DND-41 (cell line): ENCODE data around the gene GRIA4.

Experiments
- ATAC-seq: fragments of 200-7000 bp; cut with Tn5 transposase; 3 replicates; pipeline ENCODE4 v1.9.1; 2021; ENCODE audit warnings: low read depth; ENCODE audit not compliant: insufficient read depth
- DNase-seq: peaks from one replicate; pipeline ENCODE4 v3.0.0-alpha.2; 2020
- H2AFZ ChIP-seq: 2 replicates; pipeline ENCODE4 v1.6.0; 2012; ENCODE audit warnings: low read depth, low read length
- H3K27ac ChIP-seq: 2 replicates; pipeline ENCODE4 v1.5.1; 2012; ENCODE audit warnings: low read length, inconsistent platforms
- H3K27me3 ChIP-seq: fragments of 200-600 bp; sonication (generic); 2 replicates; pipeline ENCODE4 v1.6.0; 2012; ENCODE audit warnings: low read length, mild to moderate bottlenecking, inconsistent platforms; ENCODE audit not compliant: insufficient read depth, poor library complexity
- H3K36me3 ChIP-seq: 2 replicates; pipeline ENCODE4 v1.5.1; 2012; ENCODE audit warnings: low read length, inconsistent platforms; ENCODE audit not compliant: insufficient read depth
- H3K4me1 ChIP-seq: 2 replicates; pipeline ENCODE4 v1.5.1; 2012; ENCODE audit warnings: mild to moderate bottlenecking, low read length; ENCODE audit not compliant: insufficient read depth
- H3K4me2 ChIP-seq: 2 replicates; pipeline ENCODE4 v1.6.0; 2012; ENCODE audit warnings: mild to moderate bottlenecking, moderate library complexity, low read length, inconsistent platforms; ENCODE audit not compliant: insufficient read depth
- H3K4me3 ChIP-seq, 2 experiments: fragments of 200-600 bp in 1 of 2; shearing (Covaris generic) in 1 of 2; 2 replicates each; pipeline ENCODE4 v1.5.1; 2012 to 2016; ENCODE audit warnings: inconsistent platforms in 2 of 2, low read length in 2 of 2, mild to moderate bottlenecking in 2 of 2, low read depth in 1 of 2, moderate library complexity in 1 of 2
- H3K79me2 ChIP-seq: 2 replicates; pipeline ENCODE4 v1.6.0; 2012; ENCODE audit warnings: low read length, inconsistent platforms; ENCODE audit not compliant: insufficient read depth
- H3K9ac ChIP-seq: 2 replicates; pipeline ENCODE4 v1.6.0; 2012; ENCODE audit warnings: low read depth, mild to moderate bottlenecking, inconsistent platforms, low read length, moderate library complexity
- H3K9me3 ChIP-seq: 2 replicates; pipeline ENCODE4 v1.5.1; 2012; ENCODE audit warnings: low read length, moderate library complexity, mild to moderate bottlenecking, inconsistent platforms; ENCODE audit not compliant: insufficient read depth, severe bottlenecking
- H4K20me1 ChIP-seq: 2 replicates; pipeline ENCODE4 v1.6.0; 2012; ENCODE audit warnings: low read length; ENCODE audit not compliant: insufficient read depth
- CTCF ChIP-seq: IDR thresholded peaks from 2 replicates; pipeline ENCODE4 v1.5.1; 2012; ENCODE audit warnings: borderline replicate concordance, low read length, moderate library complexity, mild to moderate bottlenecking; ENCODE audit not compliant: poor library complexity, severe bottlenecking; ENCODE audit errors: extremely low read depth
- EZH2 ChIP-seq: IDR thresholded peaks from 3 replicates; pipeline ENCODE4 v1.6.1; 2012; ENCODE audit warnings: borderline replicate concordance, low read depth, mild to moderate bottlenecking, moderate library complexity, low read length, inconsistent platforms; ENCODE audit not compliant: severe bottlenecking

Gene GRIA4

GRCh38 chr11:105834461-105834860 is 224.6 kb downstream of the GRIA4 start:
- DNase-seq: no peak
- H4K20me1 ChIP-seq: no peaks in the 10 kb centered on the region
- H3K9me3 ChIP-seq: no peaks in the 10 kb centered on the region
- H3K36me3 ChIP-seq: no peaks in the 10 kb centered on the region
- no peak overlapping the region for H3K27ac ChIP-seq
- H3K4me3 ChIP-seq: no peak overlapping the region
- H2AFZ ChIP-seq: no peak overlapping the region
- H3K4me2 ChIP-seq: no peak overlapping the region
- TF ChIP-seq EZH2 (no peak), CTCF (no peak)
- H3K27me3 ChIP-seq: no peaks in the 10 kb centered on the region
- H3K9ac ChIP-seq: no peak overlapping the region
- no peak for ATAC-seq
- no peaks in the 10 kb centered on the region for H3K4me1 ChIP-seq
- no peaks in the 10 kb centered on the region for H3K79me2 ChIP-seq

GRCh38 chr11:105838668-105839384 is 229.0 kb downstream of the GRIA4 start:
- Histone ChIP-seq H3K4me1 (no peaks in the 10 kb centered on the region), H2AFZ (no peak overlapping the region), H3K27ac (no peak overlapping the region), H3K9me3 (no peaks in the 10 kb centered on the region), H4K20me1 (no peaks in the 10 kb centered on the region), H3K36me3 (no peaks in the 10 kb centered on the region), H3K9ac (no peak overlapping the region), H3K79me2 (no peaks in the 10 kb centered on the region), H3K4me3 (no peak overlapping the region), H3K4me2 (no peak overlapping the region), H3K27me3 (no peaks in the 10 kb centered on the region)
- DNase-seq (no peak), ATAC-seq (no peak)
- TF ChIP-seq CTCF: no peak
- TF ChIP-seq EZH2: no peak

- Histone ChIP-seq H3K36me3 (no peaks in the 10 kb centered on the region), H4K20me1 (no peaks in the 10 kb centered on the region), H2AFZ (no peak overlapping the region), H3K4me2 (no peak overlapping the region), H3K27me3 (no peaks in the 10 kb centered on the region), H3K27ac (no peak overlapping the region), H3K9ac (no peak overlapping the region), H3K4me1 (no peaks in the 10 kb centered on the region), H3K4me3 (no peak overlapping the region), H3K79me2 (no peaks in the 10 kb centered on the region), H3K9me3 (no peaks in the 10 kb centered on the region)
- ATAC-seq: no peak
- DNase-seq: no peak
- no peak for TF ChIP-seq EZH2
- TF ChIP-seq CTCF: no peak
Measured at GRCh38 chr11:105840391-105840790, 230.5 kb downstream of the GRIA4 start.
